Esophagus squamous epithelium (tissue), 5 donors: ENCODE results near the gene CSAD. TPM values are rescaled to one million over a fixed set of nuclear protein-coding genes. Genes with fewer than 3 reads are reported as not detected.

Source experiments
- DNase-seq: peaks from one replicate; lab custom pipeline; 2025; lab: John Stamatoyannopoulos, UW
- H3K27ac ChIP-seq, 4 donors: fragments of 200-600 bp; sonication (generic); one replicate each; pipeline ENCODE4 v1.5.1; 2016 to 2019; ENCODE audit warnings: mild to moderate bottlenecking in 1 of 4
- H3K27me3 ChIP-seq, 4 donors: fragments of 200-600 bp; sonication (generic); 1 replicate in 3 of 4; 2 replicates in 1 of 4; pipeline versions ENCODE4 v1.5.1 to v1.6.0; 2017 to 2021; ENCODE audit warnings: antibody characterized with exemption in 1 of 4
- H3K36me3 ChIP-seq, 3 donors: fragments of 200-600 bp; sonication (generic); one replicate each; pipeline ENCODE4 v1.5.1; 2016 to 2019
- H3K4me1 ChIP-seq, 3 donors: fragments of 200-600 bp; sonication (generic); one replicate each; pipeline ENCODE4 v1.5.1; 2017 to 2019
- H3K4me3 ChIP-seq, 4 donors: fragments of 200-600 bp; sonication (generic); 1 replicate in 3 of 4; 2 replicates in 1 of 4; pipeline ENCODE4 v1.5.1; 2016 to 2019; ENCODE audit warnings: mild to moderate bottlenecking in 2 of 4, moderate library complexity in 1 of 4
- H3K9me3 ChIP-seq, 3 donors: fragments of 200-600 bp; sonication (generic); one replicate each; pipeline ENCODE4 v1.5.1; 2016 to 2019
- CTCF ChIP-seq, 6 experiments: fragments of 450-650 bp in 4 of 6; fragments of 200-600 bp in 2 of 6; sonication (generic) in 2 of 6; IDR thresholded peaks; one replicate each; pipeline ENCODE4 v1.5.1; 2016 to 2019; ENCODE audit warnings: antibody characterized with exemption in 6 of 6, mild to moderate bottlenecking in 4 of 6, moderate library complexity in 4 of 6
- POLR2A ChIP-seq, 4 donors: fragments of 450-650 bp; IDR thresholded peaks; one replicate each; pipeline ENCODE4 v1.6.1; 2017; ENCODE audit warnings: antibody characterized with exemption in 4 of 4, mild to moderate bottlenecking in 4 of 4, moderate library complexity in 3 of 4
- WGBS, 2 donors: methylation state at CpG; one replicate each; pipeline ENCODE4 v1.1.5; 2018; 5-methylcytosine and 5-hydroxymethylcytosine counted together
- intact Hi-C: fragments of 100-400 bp; cut with DNase I; formaldehyde crosslinking; loops from one replicate; pipeline ENCODE4 v1.15.0; 2022
- total RNA-seq, 4 donors: library from RNA; depleted of rRNA; stranded (reverse); fragments of >200 nt; gene quantifications; one replicate each; pipeline ENCODE4 v1.1.0, GENCODE V29; 2016
- donor health status: DM: yes; HTN: yes; CAD: no.

The CSAD gene
- total RNA-seq, 4 donors from 2014 or later, result 11.4 to 30.5 (median 15.7) TPM

GRCh38 chr12:53214687-53215455 is 34.1 kb upstream of the CSAD start:
- H3K4me1 ChIP-seq, result peaks cover 30 to 71% (median 44%) of the 10 kb centered on the region in 3 donors
- H3K4me3 ChIP-seq, result no peak overlapping the region
- intact Hi-C loops, result loop anchor here (5.0 kb wide), 2 partner anchors 37 to 72 kb away; a partner anchor contains a TSS
- H3K36me3 ChIP-seq, result peaks cover 47 to 68% (median 51%) of the 10 kb centered on the region in 3 donors
- H3K27me3 ChIP-seq, result no peaks in the 10 kb centered on the region
- no peaks in the 10 kb centered on the region for H3K9me3 ChIP-seq
- DNase-seq, result no peak
- H3K27ac ChIP-seq, result peak overlapping the region; percentile 9 to 100 (median 72)
- TF ChIP-seq POLR2A (IDR thresholded peaks at IDR 0.05) (no peak), CTCF (IDR thresholded peaks at IDR 0.05) (no peak)
- WGBS, 2 donors, result 64 to 70% methylated on average over 5 to 8 of the region's 12 CpGs

DNA sequence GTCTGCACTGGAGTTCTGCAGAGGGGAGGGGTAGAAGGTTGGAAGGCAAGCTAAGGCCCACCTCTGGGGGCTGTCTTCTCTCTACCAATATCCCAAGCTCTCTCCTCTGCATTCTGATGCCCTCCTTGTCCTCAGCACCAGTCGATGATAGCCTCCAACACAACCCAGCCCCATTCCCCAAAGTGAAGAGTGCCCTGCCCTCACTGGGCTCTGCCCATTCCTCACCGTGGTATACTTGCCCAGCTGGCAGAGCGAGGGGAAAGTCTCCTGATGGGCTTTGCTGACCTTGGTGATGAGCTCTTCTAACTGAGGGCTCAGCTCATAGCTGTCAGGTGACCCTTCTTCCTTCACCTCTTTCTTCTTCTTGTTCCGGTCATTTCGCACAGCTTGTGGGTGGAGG is 33.5 kb upstream of the CSAD start:
- intact Hi-C loops, result loop anchor here (5.0 kb wide), 1 partner anchor 73 kb away; no protein-coding TSS in a partner anchor
- no peaks in the 10 kb centered on the region for H3K27me3 ChIP-seq
- 72 to 75% methylated on average over 4 to 5 of the region's 5 CpGs for WGBS, 2 donors
- H3K4me3 ChIP-seq, result no peak overlapping the region
- TF ChIP-seq CTCF (IDR thresholded peaks at IDR 0.05) (no peak), POLR2A (IDR thresholded peaks at IDR 0.05) (no peak)
- H3K9me3 ChIP-seq, result no peaks in the 10 kb centered on the region
- H3K36me3 ChIP-seq, result peaks cover 50 to 74% (median 52%) of the 10 kb centered on the region in 3 donors
- H3K27ac ChIP-seq, result peak overlapping the region; percentile 9 to 100 (median 72)
- DNase-seq, result no peak
- peaks cover 32 to 70% (median 45%) of the 10 kb centered on the region in 3 donors for H3K4me1 ChIP-seq

GRCh38 chr12:53213348-53213747 is 32.6 kb upstream of the CSAD start:
- peak overlapping the region in 3 of 4 donors; percentile 9 to 100 (median 98) for H3K27ac ChIP-seq

DNA sequence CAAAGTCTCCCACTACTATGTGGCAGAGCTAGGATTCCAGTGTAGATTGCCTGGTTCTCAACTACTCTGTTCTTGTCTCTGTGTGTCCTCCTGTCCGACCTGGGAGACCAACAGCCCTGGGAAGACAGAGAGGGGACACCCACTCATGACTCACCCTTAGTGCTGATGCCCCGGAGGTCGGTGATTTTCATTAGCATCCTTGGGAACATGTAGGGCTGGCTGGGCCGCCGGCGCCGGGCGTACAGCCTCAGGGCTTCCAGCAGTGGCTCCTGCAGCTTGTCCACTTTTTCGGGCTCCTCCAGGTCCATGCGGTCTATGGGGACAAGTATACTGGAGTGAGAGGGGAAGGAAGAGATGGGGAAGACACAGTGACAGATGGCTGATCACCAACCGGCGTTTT is 32.2 kb upstream of the CSAD start:
- TF ChIP-seq CTCF (IDR thresholded peaks at IDR 0.05), result no peak
- TF ChIP-seq POLR2A (IDR thresholded peaks at IDR 0.05), result no peak
- H3K27ac ChIP-seq, result peak overlapping the region in 3 of 4 donors; percentile 9 to 100 (median 98)
- DNase-seq, result no peak
- H3K4me3 ChIP-seq, result no peak overlapping the region
- H3K4me1 ChIP-seq, result peaks cover 35 to 70% (median 43%) of the 10 kb centered on the region in 3 donors
- intact Hi-C loops, result loop anchor here (5.0 kb wide), 1 partner anchor 74 kb away; no protein-coding TSS in a partner anchor
- 32% methylated on average over 11 of the region's 12 CpGs; no CpG with 5 or more reads in 1 of the 2 donors for WGBS, 2 donors
- no peaks in the 10 kb centered on the region for H3K9me3 ChIP-seq
- H3K36me3 ChIP-seq, result peaks cover 50 to 77% (median 52%) of the 10 kb centered on the region in 3 donors
- H3K27me3 ChIP-seq, result no peaks in the 10 kb centered on the region

More at GRCh38 chr12:53213348-53213747, 32.6 kb upstream of the CSAD start:
- Histone ChIP-seq H3K4me1 (peaks cover 39 to 70% (median 47%) of the 10 kb centered on the region in 3 donors), H3K9me3 (no peaks in the 10 kb centered on the region), H3K36me3 (peaks cover 50 to 77% (median 52%) of the 10 kb centered on the region in 3 donors), H3K27me3 (no peaks in the 10 kb centered on the region), H3K4me3 (no peak overlapping the region)
- no peak for DNase-seq
- intact Hi-C loops, result loop anchor here (5.0 kb wide), 1 partner anchor 74 kb away; no protein-coding TSS in a partner anchor
- 11 to 36% methylated on average over 4 to 8 of the region's 14 CpGs for WGBS, 2 donors
- TF ChIP-seq POLR2A (IDR thresholded peaks at IDR 0.05), result no peak
- peak; percentile 84 to 98 (median 94) for TF ChIP-seq CTCF (IDR thresholded peaks at IDR 0.05)
